ENCODE data around the gene SEC23A. TPM values are rescaled to one million over a fixed set of nuclear protein-coding genes. Genes with fewer than 3 reads are reported as not detected.
A peak's percentile ranks its signal among the peaks of the same experiment; 100 is the strongest.

SEC23A gene
- total and polyA plus RNA-seq, 2 of the 13 experiments (the other 11 are each of a cell fraction or from before 2014, with no cell fraction given) = 403 to 887 TPM

DNA sequence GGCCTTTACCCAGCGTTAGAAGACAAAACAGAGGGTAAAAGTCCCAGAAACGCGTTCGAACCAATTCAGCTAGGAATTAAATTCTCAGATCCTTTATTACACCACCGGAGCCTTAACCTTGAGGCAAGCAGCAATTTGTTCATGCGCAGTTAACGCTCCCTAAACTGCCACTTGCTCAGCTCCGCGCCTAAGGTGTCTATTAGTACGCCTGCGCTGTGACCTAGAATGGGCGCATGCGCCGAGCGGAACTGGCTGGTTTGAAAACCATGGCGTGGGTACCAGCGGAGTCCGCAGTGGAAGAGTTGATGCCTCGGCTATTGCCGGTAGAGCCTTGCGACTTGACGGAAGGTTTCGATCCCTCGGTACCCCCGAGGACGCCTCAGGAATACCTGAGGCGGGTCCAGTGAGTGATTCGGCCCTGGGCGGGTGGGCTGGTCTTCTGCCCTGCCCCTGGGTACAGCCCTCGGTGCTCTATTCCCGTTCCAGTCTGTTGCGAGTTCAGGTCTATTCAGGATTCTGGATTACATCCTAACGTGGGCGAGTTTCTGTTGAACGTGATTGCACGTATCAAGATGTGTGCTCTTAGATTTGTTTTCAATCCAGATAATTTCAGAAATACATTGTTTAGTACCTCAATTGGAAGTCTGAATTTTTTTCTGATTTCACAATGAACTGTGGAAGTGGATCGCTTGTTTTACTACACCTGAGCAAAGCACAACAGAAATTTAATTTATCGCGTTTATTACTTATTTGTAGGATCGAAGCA lies 11.2 kb upstream of the SEC23A start, which contains the start of gene GEMIN2 (continued):
- TF ChIP-seq, protein P1, sequence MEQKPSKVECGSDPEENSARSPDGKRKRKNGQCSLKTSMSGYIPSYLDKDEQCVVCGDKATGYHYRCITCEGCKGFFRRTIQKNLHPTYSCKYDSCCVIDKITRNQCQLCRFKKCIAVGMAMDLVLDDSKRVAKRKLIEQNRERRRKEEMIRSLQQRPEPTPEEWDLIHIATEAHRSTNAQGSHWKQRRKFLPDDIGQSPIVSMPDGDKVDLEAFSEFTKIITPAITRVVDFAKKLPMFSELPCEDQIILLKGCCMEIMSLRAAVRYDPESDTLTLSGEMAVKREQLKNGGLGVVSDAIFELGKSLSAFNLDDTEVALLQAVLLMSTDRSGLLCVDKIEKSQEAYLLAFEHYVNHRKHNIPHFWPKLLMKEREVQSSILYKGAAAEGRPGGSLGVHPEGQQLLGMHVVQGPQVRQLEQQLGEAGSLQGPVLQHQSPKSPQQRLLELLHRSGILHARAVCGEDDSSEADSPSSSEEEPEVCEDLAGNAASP (CRISPR knock-in tag; IDR thresholded peaks at IDR 0.05; ENCODE audit: borderline replicate concordance) = peak; percentile 85
- TF ChIP-seq, protein P2, sequence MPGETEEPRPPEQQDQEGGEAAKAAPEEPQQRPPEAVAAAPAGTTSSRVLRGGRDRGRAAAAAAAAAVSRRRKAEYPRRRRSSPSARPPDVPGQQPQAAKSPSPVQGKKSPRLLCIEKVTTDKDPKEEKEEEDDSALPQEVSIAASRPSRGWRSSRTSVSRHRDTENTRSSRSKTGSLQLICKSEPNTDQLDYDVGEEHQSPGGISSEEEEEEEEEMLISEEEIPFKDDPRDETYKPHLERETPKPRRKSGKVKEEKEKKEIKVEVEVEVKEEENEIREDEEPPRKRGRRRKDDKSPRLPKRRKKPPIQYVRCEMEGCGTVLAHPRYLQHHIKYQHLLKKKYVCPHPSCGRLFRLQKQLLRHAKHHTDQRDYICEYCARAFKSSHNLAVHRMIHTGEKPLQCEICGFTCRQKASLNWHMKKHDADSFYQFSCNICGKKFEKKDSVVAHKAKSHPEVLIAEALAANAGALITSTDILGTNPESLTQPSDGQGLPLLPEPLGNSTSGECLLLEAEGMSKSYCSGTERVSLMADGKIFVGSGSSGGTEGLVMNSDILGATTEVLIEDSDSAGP (CRISPR knock-in tag; IDR thresholded peaks at IDR 0.05; ENCODE audit: borderline replicate concordance) = peak; percentile 96
- TF ChIP-seq POGZ (CRISPR knock-in tag; IDR thresholded peaks at IDR 0.05) (peak; percentile 86; the same call in 1 of the 2 replicates), ZNF644 (CRISPR knock-in tag; IDR thresholded peaks at IDR 0.05; ENCODE audit: low read depth) (0 out of 2 replicates have a peak, but pooled peaks have one; percentile 51), ZNF777 (CRISPR knock-in tag; IDR thresholded peaks at IDR 0.05) (peak; percentile 68), MIXL1 (CRISPR knock-in tag; IDR thresholded peaks at IDR 0.05) (peak; percentile 80), NR3C1 (CRISPR knock-in tag; IDR thresholded peaks at IDR 0.05) (no peak), TSC22D2 (CRISPR knock-in tag; IDR thresholded peaks at IDR 0.05; ENCODE audit: borderline replicate concordance) (no peak; the same call in 1 of the 2 replicates), RFXANK (CRISPR knock-in tag; IDR thresholded peaks at IDR 0.05) (no peak; the same call in 1 of the 2 replicates), ZNF549 (CRISPR knock-in tag; IDR thresholded peaks at IDR 0.05) (no peak), MZF1 (CRISPR knock-in tag; IDR thresholded peaks at IDR 0.05; ENCODE audit: borderline replicate concordance) (peak; percentile 93; the same call in 1 of the 2 replicates), RFX1 (IDR thresholded peaks at IDR 0.05) (no peak), HOXA3 (CRISPR knock-in tag; IDR thresholded peaks at IDR 0.05) (peak; percentile 91; the same call in 1 of the 2 replicates), TCF7 (IDR thresholded peaks at IDR 0.05; ENCODE audit: low read depth) (no peak), HMGA1 (CRISPR knock-in tag; conservative IDR thresholded peaks at IDR 0.05) (no peak; the same call in 1 of the 2 replicates), ZSCAN22 (CRISPR knock-in tag; IDR thresholded peaks at IDR 0.05) (peak; percentile 84; the same call in 1 of the 2 replicates)
- TF ChIP-seq, protein P3, sequence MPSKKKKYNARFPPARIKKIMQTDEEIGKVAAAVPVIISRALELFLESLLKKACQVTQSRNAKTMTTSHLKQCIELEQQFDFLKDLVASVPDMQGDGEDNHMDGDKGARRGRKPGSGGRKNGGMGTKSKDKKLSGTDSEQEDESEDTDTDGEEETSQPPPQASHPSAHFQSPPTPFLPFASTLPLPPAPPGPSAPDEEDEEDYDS (CRISPR knock-in tag; IDR thresholded peaks at IDR 0.05) = peak; percentile 94
- TF ChIP-seq, protein P4, sequence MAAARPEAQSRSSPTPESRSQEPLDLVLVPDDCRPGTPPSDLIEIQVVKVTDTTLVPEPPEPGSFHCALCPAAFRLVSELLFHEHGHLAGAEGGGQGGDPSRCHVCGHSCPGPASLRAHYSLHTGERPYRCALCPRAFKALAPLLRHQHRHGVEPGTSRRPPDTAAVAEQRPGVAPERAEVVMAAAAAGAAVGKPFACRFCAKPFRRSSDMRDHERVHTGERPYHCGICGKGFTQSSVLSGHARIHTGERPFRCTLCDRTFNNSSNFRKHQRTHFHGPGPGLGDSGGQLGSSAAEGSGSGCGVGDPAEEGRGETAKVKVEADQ (CRISPR knock-in tag; IDR thresholded peaks at IDR 0.05; ENCODE audit: borderline replicate concordance) = peak; percentile 88
- TF ChIP-seq, protein P5, sequence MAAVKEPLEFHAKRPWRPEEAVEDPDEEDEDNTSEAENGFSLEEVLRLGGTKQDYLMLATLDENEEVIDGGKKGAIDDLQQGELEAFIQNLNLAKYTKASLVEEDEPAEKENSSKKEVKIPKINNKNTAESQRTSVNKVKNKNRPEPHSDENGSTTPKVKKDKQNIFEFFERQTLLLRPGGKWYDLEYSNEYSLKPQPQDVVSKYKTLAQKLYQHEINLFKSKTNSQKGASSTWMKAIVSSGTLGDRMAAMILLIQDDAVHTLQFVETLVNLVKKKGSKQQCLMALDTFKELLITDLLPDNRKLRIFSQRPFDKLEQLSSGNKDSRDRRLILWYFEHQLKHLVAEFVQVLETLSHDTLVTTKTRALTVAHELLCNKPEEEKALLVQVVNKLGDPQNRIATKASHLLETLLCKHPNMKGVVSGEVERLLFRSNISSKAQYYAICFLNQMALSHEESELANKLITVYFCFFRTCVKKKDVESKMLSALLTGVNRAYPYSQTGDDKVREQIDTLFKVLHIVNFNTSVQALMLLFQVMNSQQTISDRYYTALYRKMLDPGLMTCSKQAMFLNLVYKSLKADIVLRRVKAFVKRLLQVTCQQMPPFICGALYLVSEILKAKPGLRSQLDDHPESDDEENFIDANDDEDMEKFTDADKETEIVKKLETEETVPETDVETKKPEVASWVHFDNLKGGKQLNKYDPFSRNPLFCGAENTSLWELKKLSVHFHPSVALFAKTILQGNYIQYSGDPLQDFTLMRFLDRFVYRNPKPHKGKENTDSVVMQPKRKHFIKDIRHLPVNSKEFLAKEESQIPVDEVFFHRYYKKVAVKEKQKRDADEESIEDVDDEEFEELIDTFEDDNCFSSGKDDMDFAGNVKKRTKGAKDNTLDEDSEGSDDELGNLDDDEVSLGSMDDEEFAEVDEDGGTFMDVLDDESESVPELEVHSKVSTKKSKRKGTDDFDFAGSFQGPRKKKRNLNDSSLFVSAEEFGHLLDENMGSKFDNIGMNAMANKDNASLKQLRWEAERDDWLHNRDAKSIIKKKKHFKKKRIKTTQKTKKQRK (IDR thresholded peaks at IDR 0.05; ENCODE audit: low read length) = no peak
- TF ChIP-seq, protein P6, sequence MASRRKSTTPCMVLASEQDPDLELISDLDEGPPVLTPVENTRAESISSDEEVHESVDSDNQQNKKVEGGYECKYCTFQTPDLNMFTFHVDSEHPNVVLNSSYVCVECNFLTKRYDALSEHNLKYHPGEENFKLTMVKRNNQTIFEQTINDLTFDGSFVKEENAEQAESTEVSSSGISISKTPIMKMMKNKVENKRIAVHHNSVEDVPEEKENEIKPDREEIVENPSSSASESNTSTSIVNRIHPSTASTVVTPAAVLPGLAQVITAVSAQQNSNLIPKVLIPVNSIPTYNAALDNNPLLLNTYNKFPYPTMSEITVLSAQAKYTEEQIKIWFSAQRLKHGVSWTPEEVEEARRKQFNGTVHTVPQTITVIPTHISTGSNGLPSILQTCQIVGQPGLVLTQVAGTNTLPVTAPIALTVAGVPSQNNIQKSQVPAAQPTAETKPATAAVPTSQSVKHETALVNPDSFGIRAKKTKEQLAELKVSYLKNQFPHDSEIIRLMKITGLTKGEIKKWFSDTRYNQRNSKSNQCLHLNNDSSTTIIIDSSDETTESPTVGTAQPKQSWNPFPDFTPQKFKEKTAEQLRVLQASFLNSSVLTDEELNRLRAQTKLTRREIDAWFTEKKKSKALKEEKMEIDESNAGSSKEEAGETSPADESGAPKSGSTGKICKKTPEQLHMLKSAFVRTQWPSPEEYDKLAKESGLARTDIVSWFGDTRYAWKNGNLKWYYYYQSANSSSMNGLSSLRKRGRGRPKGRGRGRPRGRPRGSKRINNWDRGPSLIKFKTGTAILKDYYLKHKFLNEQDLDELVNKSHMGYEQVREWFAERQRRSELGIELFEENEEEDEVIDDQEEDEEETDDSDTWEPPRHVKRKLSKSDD (CRISPR knock-in tag; IDR thresholded peaks at IDR 0.05; ENCODE audit: low read depth) = peak; percentile 45; the same call in 1 of the 2 replicates
